ENCODE data around the gene PUDP.
"Not testable (repeated sequence)": the region's sequence is repeated elsewhere in the genome, so short reads cannot be mapped to it uniquely, and the experiment has no call there.

Gene PUDP

DNA sequence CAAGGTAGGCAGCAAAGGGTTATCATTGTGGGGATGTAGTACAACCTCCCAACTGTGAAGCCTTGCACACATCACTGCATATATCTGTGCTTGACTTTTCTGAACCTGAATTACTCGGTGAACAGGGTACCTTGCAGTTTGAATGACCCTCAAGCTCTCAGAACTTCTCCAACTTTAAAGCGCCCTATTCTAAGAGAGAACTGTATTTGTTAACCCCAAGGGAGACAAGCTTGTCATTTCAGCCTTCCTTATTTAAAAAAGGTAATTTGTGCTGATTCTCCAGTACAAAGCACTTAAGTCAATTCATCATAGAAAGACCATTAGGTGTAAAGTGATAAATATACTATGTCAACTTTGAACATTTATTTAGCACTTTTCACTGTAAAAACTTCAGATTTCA lies 122.5 kb downstream of the PUDP start:
- DNase-seq, result no peak

DNA sequence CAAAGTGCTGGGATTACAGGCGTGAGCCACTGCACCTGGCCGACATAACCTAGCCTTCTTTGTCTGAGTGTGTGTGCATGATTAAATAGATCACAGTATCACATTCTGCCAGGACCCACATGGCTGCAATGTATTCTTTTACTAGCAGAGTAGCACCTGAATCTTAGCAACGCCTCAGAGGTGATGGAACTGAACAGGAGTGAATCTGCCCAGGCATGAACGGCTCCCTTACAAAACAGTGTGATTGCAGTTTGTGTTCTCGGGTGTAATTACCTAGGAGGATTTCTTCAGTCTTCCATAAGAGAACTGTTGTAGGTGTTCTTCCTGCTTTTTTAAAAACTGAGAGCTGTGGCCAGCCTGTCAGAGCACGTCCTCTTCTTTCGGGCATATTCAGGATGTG lies 123.1 kb downstream of the PUDP start:
- no peak for DNase-seq

DNA sequence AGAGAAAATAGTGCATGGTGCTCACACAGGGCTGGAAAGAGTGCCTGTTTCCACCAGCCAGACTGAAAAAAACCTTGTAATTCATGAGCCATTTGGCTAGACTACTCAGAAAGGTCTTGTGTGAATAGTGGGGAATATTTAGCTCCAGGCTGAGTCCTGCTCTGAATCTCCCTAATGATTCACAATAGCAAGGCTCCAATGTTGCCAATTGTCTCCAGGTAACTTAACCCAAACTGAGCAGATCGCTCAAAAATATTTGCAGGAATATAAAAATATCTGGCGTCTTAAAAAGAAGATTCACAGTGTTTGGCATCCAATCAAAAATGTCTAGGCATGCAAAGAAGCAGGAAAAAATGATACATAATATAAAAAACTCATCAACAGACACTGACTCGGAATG lies 125.0 kb downstream of the PUDP start:
- DNase-seq, result not testable (repeated sequence)

DNA sequence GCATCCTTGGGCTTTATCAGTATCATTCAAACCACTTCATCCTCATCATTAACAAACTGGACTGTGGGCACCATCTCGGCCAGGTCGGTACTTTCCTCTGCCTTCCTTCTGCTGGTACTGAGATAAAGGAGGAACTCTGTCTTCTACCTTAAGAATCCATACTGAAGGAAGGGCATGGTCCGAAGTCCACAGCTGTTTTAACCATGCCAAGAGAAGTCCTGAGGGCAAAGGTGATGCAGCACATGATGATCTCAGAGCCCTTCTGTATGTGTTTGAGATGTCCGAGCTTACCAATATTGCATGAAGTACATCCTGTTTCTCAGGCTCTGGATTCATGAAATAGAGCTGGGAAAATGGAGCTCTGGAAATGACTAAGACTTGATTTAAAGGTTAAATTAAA lies 126.0 kb downstream of the PUDP start:
- DNase-seq, result no peak

DNA sequence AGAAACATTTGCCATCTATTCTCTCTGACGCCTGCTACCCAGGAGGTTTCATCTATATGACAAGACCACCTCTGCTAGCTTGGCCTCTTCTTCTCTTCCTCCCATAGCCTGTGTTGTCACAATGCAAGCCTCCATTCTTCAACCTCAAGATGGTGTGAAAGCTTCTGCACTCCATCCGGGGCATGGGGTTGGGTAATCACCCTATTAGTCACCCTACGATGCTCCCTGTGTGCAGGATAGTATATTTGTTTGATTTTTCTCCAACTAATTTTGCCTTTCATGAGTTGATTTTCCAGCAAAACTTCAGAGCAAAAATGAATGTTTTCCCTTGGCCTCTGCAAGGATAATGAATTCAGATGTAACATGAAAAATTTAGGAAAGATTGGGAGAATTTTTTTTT lies 128.4 kb downstream of the PUDP start:
- no peak for DNase-seq

DNA sequence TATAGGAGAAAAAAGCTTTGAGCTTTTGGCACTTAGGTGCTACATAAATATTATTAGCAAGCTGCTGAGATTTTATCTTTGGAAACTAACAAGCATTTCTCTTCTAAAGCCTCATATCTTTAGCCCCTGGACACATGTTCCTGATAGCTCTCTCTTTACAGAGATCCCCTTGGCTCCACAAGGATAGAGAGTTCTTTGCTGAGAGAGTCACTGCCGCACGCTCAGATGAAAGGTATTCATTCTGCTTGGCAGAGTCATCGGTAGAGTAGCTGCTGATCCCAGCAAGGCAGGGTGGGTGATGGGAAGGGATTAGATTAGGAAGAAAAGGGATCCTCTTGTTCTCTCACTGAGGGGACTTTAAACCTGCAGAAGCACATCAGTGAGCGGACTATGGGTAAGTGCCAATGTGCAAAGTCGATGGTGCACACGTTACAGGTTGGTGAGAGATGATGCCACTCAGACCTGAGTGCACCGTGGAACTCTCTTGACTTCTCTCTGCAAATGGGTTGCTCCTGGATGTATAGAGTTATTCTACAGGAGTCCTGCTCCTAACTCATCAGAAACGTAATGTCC lies 135.6 kb downstream of the PUDP start:
- not testable (repeated sequence) for DNase-seq

DNA sequence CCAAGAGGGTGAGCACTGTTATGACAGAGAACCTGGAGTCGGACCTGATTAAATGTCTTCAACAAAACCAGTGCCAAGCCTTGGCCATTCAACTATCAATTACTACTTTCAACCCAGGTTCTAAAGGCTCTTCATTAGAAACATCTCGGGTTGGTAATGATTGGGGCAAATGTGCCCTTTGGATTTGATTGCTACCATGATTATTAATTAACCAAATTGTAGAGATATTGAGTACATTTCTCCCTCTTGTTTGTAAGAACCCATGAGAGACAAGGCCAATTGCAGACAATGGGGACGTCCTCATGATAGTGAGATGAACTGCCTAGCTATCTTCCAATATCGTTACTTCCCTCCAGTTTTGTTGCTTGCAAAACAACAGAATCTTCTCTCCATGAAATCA lies 137.1 kb downstream of the PUDP start:
- not testable (repeated sequence) for DNase-seq

DNA sequence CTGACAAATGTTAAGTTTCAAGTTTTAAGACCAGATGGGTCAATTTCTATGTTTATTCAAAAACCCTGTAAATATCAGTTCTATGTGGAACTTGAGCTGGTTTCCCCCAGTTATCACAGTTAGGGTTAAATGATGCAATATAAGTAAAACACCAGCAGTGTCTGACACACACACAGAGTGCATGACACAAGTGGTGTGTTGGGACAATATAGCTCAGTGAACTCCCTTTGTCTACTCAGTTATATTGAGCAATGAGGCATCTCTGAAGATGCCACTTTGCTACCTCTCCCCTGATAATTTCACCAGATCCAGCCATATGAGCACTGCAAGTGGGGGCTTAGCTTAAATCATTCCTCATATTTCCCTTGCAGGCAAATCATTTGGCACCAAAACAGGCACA lies 140.6 kb downstream of the PUDP start:
- not testable (repeated sequence) for DNase-seq

Data from CD4-positive, alpha-beta T cell treated with Interleukin-17A for 4 hours (primary cell).